ENCODE measurements around the gene WNK2. TPM values are rescaled to one million over a fixed set of nuclear protein-coding genes. Genes with fewer than 3 reads are reported as not detected.

Gene WNK2
- total RNA-seq, 1 donor from 2014 or later = 336 TPM

- Mint-ChIP-seq H3K4me3 (ENCODE audit: unreplicated experiment) (no peak overlapping the region), H3K4me1 (ENCODE audit: low read depth, unreplicated experiment) (peaks cover 20% of the 10 kb centered on the region), H3K9me3 (ENCODE audit: unreplicated experiment) (peaks cover 10% of the 10 kb centered on the region), H3K36me3 (ENCODE audit: unreplicated experiment) (no peaks in the 10 kb centered on the region), H3K27ac (ENCODE audit: unreplicated experiment) (no peak overlapping the region), H3K27me3 (ENCODE audit: unreplicated experiment) (peaks cover 3% of the 10 kb centered on the region)
- peak; percentile 14 for DNase-seq
- TF ChIP-seq CTCF (IDR thresholded peaks at IDR 0.05; ENCODE audit: partially characterized antibody, unreplicated experiment) = no peak
Observed at GRCh38 chr9:93260263-93261066, 76.5 kb downstream of the WNK2 start.

GRCh38 chr9:93261281-93261680, 77.3 kb downstream of the WNK2 start:
- Mint-ChIP-seq H3K36me3 (ENCODE audit: unreplicated experiment) (no peaks in the 10 kb centered on the region), H3K27me3 (ENCODE audit: unreplicated experiment) (no peaks in the 10 kb centered on the region), H3K9me3 (ENCODE audit: unreplicated experiment) (peaks cover 11% of the 10 kb centered on the region), H3K27ac (ENCODE audit: unreplicated experiment) (no peak overlapping the region), H3K4me1 (ENCODE audit: low read depth, unreplicated experiment) (peaks cover 17% of the 10 kb centered on the region), H3K4me3 (ENCODE audit: unreplicated experiment) (no peak overlapping the region)
- peak; percentile 48 for DNase-seq
- no peak for TF ChIP-seq CTCF (IDR thresholded peaks at IDR 0.05; ENCODE audit: partially characterized antibody, unreplicated experiment)

GRCh38 chr9:93261735-93262523, 78.0 kb downstream of the WNK2 start:
- H3K9me3 Mint-ChIP-seq (ENCODE audit: unreplicated experiment) = peaks cover 8% of the 10 kb centered on the region
- peak; percentile 16 for DNase-seq
- peaks cover 17% of the 10 kb centered on the region for H3K4me1 Mint-ChIP-seq (ENCODE audit: low read depth, unreplicated experiment)
- no peak for TF ChIP-seq CTCF (IDR thresholded peaks at IDR 0.05; ENCODE audit: partially characterized antibody, unreplicated experiment)
- H3K27me3 Mint-ChIP-seq (ENCODE audit: unreplicated experiment) = no peaks in the 10 kb centered on the region
- no peaks in the 10 kb centered on the region for H3K36me3 Mint-ChIP-seq (ENCODE audit: unreplicated experiment)
- H3K27ac Mint-ChIP-seq (ENCODE audit: unreplicated experiment) = no peak overlapping the region
- H3K4me3 Mint-ChIP-seq (ENCODE audit: unreplicated experiment) = no peak overlapping the region

GRCh38 chr9:93262537-93263310, 78.8 kb downstream of the WNK2 start:
- Mint-ChIP-seq H3K27me3 (ENCODE audit: unreplicated experiment) (no peaks in the 10 kb centered on the region), H3K4me1 (ENCODE audit: low read depth, unreplicated experiment) (peaks cover 17% of the 10 kb centered on the region), H3K27ac (ENCODE audit: unreplicated experiment) (no peak overlapping the region), H3K36me3 (ENCODE audit: unreplicated experiment) (no peaks in the 10 kb centered on the region), H3K4me3 (ENCODE audit: unreplicated experiment) (no peak overlapping the region), H3K9me3 (ENCODE audit: unreplicated experiment) (peaks cover 8% of the 10 kb centered on the region)
- no peak for TF ChIP-seq CTCF (IDR thresholded peaks at IDR 0.05; ENCODE audit: partially characterized antibody, unreplicated experiment)
- DNase-seq = no peak
